DOHH2 (cell line): ENCODE results near the gene PDZRN4.

ENCODE experiments used
- H3F3A ChIP-seq: fragments of 200-600 bp; sonication (generic), shearing (Covaris generic); 2 replicates; pipeline ENCODE4 v1.6.0; 2016; ENCODE audit warnings: antibody characterized with exemption, mild to moderate bottlenecking; ENCODE audit not compliant: control insufficient read depth, insufficient read depth
- H3K27ac ChIP-seq: fragments of 200-600 bp; sonication (generic); 2 replicates; pipeline ENCODE4 v1.5.1; 2014; ENCODE audit warnings: low read depth, mild to moderate bottlenecking, low read length, moderate library complexity
- H3K27me3 ChIP-seq: fragments of 200-600 bp; sonication (generic); 2 replicates; pipeline ENCODE4 v1.6.1; 2014; ENCODE audit warnings: mild to moderate bottlenecking, low read length, mixed read lengths; ENCODE audit not compliant: control insufficient read depth
- H3K36me3 ChIP-seq: fragments of 200-600 bp; sonication (generic); 2 replicates; pipeline ENCODE4 v1.6.1; 2014; ENCODE audit warnings: mild to moderate bottlenecking, low read length, moderate library complexity, mixed read lengths; ENCODE audit not compliant: control insufficient read depth
- H3K4me1 ChIP-seq: fragments of 200-600 bp; sonication (generic); 2 replicates; pipeline ENCODE4 v1.6.1; 2014; ENCODE audit warnings: mild to moderate bottlenecking, low read length, mixed read lengths; ENCODE audit not compliant: control insufficient read depth
- H3K4me2 ChIP-seq: fragments of 200-600 bp; sonication (generic); 2 replicates; pipeline ENCODE4 v1.6.0; 2014; ENCODE audit warnings: mild to moderate bottlenecking, low read length, moderate library complexity
- H3K4me3 ChIP-seq: fragments of 200-600 bp; sonication (generic); 2 replicates; pipeline ENCODE4 v1.5.1; 2014; ENCODE audit warnings: mild to moderate bottlenecking, low read length, mixed read lengths
- H3K79me2 ChIP-seq: fragments of 200-600 bp; sonication (generic); 2 replicates; pipeline ENCODE4 v1.6.1; 2014; ENCODE audit warnings: mild to moderate bottlenecking, low read length, mixed read lengths; ENCODE audit not compliant: control insufficient read depth
- H3K9me2 ChIP-seq: fragments of 200-600 bp; sonication (generic); replicated peaks from 2 replicates; pipeline ENCODE4 v1.6.1; 2014; ENCODE audit warnings: mild to moderate bottlenecking, low read length, mixed read lengths; ENCODE audit not compliant: control insufficient read depth
- H3K9me3 ChIP-seq: fragments of 200-600 bp; sonication (generic); 2 replicates; pipeline ENCODE4 v1.6.1; 2014; ENCODE audit warnings: antibody characterized with exemption, low read length, mixed read lengths; ENCODE audit not compliant: control insufficient read depth, insufficient read depth
- H4K20me1 ChIP-seq: fragments of 200-600 bp; sonication (generic); 2 replicates; pipeline ENCODE4 v1.6.0; 2014; ENCODE audit warnings: low read depth, mild to moderate bottlenecking, antibody characterized with exemption, low read length, moderate library complexity; ENCODE audit not compliant: control insufficient read depth, insufficient read depth
- CTCF ChIP-seq: fragments of 200-600 bp; sonication (generic); IDR thresholded peaks from one replicate; pipeline ENCODE4 v1.5.1; 2014; ENCODE audit warnings: antibody characterized with exemption, mild to moderate bottlenecking, low read depth, low read length; ENCODE audit not compliant: poor library complexity, severe bottlenecking
- EZH2phosphoT487 ChIP-seq: fragments of 200-600 bp; sonication (generic); IDR thresholded peaks from 2 replicates; pipeline ENCODE4 v1.6.1; 2017; ENCODE audit warnings: borderline replicate concordance, mild to moderate bottlenecking, antibody characterized with exemption, low read length, moderate library complexity, mixed read lengths

The PDZRN4 gene

GRCh38 chr12:41188058-41188840 is at the start of gene PDZRN4:
TSS of gene PDZRN4 (plus strand) at chr12:41188320.
- H3K9me3 ChIP-seq: no peaks in the 10 kb centered on the region
- no peak within 1 kb of the TSS for H3K4me2 ChIP-seq
- no peaks in the 10 kb centered on the region for H4K20me1 ChIP-seq
- no peaks in the 10 kb centered on the region for H3K9me2 ChIP-seq
- no peaks in the 10 kb centered on the region for H3F3A ChIP-seq
- H3K27ac ChIP-seq: no peak within 1 kb of the TSS
- H3K79me2 ChIP-seq: no peaks in the 10 kb centered on the region
- H3K4me3 ChIP-seq: no peak within 1 kb of the TSS
- no peaks in the 10 kb centered on the region for H3K4me1 ChIP-seq
- H3K36me3 ChIP-seq: no peaks in the 10 kb centered on the region
- TF ChIP-seq EZH2phosphoT487: no peak
- TF ChIP-seq CTCF: no peak
- H3K27me3 ChIP-seq: no peaks in the 10 kb centered on the region

GRCh38 chr12:41140117-41140516 is 48.0 kb upstream of the PDZRN4 start:
- Histone ChIP-seq H4K20me1 (no peaks in the 10 kb centered on the region), H3K27me3 (no peaks in the 10 kb centered on the region), H3K79me2 (no peaks in the 10 kb centered on the region), H3K27ac (no peak overlapping the region), H3K36me3 (no peaks in the 10 kb centered on the region), H3K4me2 (no peak overlapping the region), H3K9me3 (no peaks in the 10 kb centered on the region), H3K4me1 (no peaks in the 10 kb centered on the region), H3F3A (no peaks in the 10 kb centered on the region), H3K4me3 (no peak overlapping the region), H3K9me2 (no peaks in the 10 kb centered on the region)
- TF ChIP-seq EZH2phosphoT487: no peak
- TF ChIP-seq CTCF: no peak

- no peaks in the 10 kb centered on the region for H3K36me3 ChIP-seq
- no peaks in the 10 kb centered on the region for H3K27me3 ChIP-seq
- no peak for TF ChIP-seq CTCF
- TF ChIP-seq EZH2phosphoT487: no peak
- no peaks in the 10 kb centered on the region for H3K9me3 ChIP-seq
- no peaks in the 10 kb centered on the region for H3K9me2 ChIP-seq
- no peaks in the 10 kb centered on the region for H3F3A ChIP-seq
- no peaks in the 10 kb centered on the region for H4K20me1 ChIP-seq
- no peak overlapping the region for H3K4me3 ChIP-seq
- H3K79me2 ChIP-seq: no peaks in the 10 kb centered on the region
- H3K4me1 ChIP-seq: no peaks in the 10 kb centered on the region
- H3K27ac ChIP-seq: no peak overlapping the region
- H3K4me2 ChIP-seq: no peak overlapping the region
These were observed 47.0 kb upstream of the PDZRN4 start for GRCh38 chr12:41141104-41141503.
